AG09319 (cell line): ENCODE results near the gene GPR152.

Source experiments
- DNase-seq: peaks from one replicate; pipeline ENCODE4 v3.0.0-alpha.2; 2010; ENCODE audit warnings: low read depth; ENCODE audit errors: extremely low read depth
- TF ChIP-seq, protein P1 (sequence below): IDR thresholded peaks from 2 replicates; pipeline ENCODE4 v1.5.1; 2011; ENCODE audit warnings: low read depth, mild to moderate bottlenecking, inconsistent platforms, low read length, moderate library complexity

Gene GPR152

GRCh38 chr11:67434395-67434881 is 18.1 kb downstream of the GPR152 start:
- TF ChIP-seq, protein P1, sequence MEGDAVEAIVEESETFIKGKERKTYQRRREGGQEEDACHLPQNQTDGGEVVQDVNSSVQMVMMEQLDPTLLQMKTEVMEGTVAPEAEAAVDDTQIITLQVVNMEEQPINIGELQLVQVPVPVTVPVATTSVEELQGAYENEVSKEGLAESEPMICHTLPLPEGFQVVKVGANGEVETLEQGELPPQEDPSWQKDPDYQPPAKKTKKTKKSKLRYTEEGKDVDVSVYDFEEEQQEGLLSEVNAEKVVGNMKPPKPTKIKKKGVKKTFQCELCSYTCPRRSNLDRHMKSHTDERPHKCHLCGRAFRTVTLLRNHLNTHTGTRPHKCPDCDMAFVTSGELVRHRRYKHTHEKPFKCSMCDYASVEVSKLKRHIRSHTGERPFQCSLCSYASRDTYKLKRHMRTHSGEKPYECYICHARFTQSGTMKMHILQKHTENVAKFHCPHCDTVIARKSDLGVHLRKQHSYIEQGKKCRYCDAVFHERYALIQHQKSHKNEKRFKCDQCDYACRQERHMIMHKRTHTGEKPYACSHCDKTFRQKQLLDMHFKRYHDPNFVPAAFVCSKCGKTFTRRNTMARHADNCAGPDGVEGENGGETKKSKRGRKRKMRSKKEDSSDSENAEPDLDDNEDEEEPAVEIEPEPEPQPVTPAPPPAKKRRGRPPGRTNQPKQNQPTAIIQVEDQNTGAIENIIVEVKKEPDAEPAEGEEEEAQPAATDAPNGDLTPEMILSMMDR: no peak
- DNase-seq: no peak

GRCh38 chr11:67433536-67434394 is 18.8 kb downstream of the GPR152 start:
- TF ChIP-seq, protein P1: no peak
- DNase-seq: no peak

GRCh38 chr11:67432655-67433349 is 19.7 kb downstream of the GPR152 start:
- TF ChIP-seq, protein P1: no peak
- DNase-seq: no peak

DNA sequence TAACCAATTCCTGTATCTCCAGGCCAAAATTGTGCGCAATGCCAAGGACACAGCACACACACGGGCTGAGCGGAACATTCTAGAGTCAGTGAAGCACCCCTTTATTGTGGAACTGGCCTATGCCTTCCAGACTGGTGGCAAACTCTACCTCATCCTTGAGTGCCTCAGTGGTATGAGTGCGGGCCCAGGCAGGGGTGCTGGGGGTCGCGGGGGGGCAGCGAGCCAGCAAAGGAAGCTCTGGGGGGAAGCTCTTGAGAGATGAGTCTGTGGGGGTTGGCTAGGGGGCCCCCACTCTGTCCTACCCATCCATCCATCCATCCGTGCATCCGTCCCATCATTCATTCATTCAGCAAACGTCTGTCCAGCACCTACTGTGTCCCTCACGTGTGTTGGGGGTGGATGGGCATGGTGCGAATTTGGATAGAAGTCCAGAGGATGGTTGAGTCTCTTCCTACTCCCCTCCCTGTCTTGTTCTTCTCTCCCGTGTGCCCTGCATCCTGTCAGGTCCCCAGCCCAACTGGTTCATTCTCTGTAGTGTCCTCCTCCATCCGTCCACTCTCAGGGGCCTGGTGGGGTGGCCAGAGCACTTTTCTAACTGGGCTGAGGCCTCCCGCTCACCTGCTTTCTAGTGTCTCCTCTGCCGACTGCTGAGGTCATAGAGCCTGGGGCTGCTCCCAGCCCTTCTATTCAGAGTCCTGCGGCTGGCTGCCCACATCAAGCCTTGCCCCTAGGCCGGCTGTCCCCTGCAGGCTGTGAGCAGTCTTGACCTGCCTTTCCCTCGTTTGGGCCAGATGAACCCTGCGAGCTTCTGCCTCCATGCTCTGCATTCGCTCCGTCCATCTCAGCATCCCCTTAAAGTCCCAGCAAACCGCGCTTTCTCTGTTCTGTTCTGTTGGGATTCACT is 20.9 kb downstream of the GPR152 start:
- DNase-seq: no peak
- TF ChIP-seq, protein P1: no peak

- TF ChIP-seq, protein P1: no peak
- DNase-seq: no peak
Measured at GRCh38 chr11:67429722-67430121, 22.8 kb downstream of the GPR152 start.

GRCh38 chr11:67429038-67429668 is 23.4 kb downstream of the GPR152 start:
- no peak for DNase-seq
- TF ChIP-seq, protein P1: no peak
